GM12864 (cell line): ENCODE data around the gene PYGM.

Experiments used
- DNase-seq: peaks from one replicate; pipeline ENCODE4 v3.0.0-alpha.2; 2011; ENCODE audit warnings: low read depth
- H3K4me3 ChIP-seq: 2 replicates; pipeline ENCODE4 v1.5.1; 2011; ENCODE audit warnings: mild to moderate bottlenecking, low read depth, low read length, control low read depth
- CTCF ChIP-seq: IDR thresholded peaks from 2 replicates; pipeline ENCODE4 v1.5.1; 2011; ENCODE audit warnings: low read depth, mild to moderate bottlenecking, moderate library complexity, low read length, control low read depth, inconsistent platforms; ENCODE audit errors: missing control alignments

Gene PYGM

DNA sequence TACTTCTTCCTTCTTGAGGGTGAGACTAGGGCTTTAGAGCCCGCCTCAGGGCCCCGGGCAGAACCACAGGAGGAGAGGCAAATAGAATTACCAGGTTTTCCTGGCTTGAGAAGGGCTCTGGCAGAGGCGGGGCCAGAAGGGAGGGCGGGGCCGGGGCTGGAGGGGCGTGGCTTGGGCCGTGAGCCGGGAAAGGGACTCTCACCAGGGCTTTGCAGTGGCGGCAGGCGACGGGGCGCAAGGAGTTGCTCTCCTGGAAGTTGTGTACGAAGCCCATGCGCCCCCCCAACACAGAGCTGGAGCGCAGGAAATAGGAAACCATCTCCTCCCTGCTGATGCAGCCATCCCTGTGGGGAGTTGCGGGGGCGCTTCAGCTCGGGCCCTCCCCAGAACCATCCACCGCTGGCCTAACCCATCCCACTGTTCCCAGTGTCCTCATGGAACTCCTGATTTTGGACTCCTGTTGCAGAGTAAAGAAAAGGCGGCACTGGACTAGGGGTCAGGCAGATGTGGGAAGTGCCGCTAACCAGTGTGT lies 29.9 kb downstream of the PYGM start:
- DNase-seq = no peak
- no peak overlapping the region for H3K4me3 ChIP-seq

DNA sequence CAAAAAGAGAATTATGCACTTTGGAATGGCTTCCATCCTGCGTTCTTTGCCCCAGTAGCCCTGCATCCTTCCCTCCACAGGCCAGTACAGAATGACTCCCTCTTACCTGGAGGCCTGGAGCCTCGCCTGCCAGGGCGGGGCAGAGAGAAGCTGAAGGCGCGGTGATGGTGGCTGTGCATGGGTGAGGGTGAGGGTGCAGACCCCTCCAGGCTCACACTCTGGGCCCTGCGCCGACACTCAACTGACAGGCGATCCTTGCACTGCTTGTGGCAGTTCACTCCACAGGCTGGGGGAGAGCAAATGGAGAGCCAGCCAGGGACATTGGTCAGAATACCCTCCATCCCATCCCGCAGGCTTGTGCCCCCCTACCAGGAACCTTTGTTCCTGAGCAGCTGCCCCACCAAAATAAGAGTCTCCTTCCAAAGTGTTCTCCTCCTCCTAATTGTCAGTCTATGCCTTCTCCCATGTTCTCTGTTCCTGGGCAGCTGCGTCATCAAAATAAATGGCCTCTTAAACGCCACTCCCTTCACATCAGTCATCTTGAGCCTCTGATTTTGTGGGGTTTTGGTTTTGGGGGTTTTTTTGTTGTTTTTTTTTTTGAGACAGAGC lies 30.9 kb downstream of the PYGM start:
- no peak for TF ChIP-seq CTCF
- H3K4me3 ChIP-seq = no peak overlapping the region
- no peak for DNase-seq

More for the DNA sequence above, 29.9 kb downstream of the PYGM start:
- TF ChIP-seq CTCF = no peak

DNA sequence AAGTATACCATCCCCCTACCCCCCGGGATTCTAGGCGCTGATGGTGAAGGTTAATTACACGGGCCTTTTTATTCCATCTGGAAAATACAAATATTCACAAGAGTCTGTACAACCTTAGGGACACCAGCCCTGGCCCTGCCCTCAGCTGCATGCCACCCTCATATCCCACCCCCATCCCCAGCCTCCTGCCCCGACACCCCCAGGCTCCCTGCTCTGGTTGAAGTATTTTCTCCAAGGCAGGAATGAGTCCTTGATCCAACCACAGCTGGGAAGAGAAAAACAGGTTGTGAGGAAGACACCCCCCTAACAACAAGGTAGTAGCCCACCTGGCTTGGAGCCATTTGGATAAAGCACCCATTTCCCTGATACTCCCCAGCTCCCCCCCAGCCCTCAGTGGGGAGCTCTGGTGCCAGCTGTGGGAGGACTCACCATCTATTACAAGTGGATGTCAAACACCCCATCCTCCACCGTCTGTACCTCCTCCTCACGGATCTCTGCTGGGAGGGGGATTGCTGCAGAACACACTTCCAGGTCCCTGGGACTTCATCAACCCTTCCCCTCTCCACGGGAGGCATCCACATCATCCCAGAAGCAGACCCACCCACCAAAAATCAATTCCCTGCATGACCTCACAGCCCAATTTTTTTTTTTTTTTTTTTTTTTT lies 32.8 kb downstream of the PYGM start:
- no peak for TF ChIP-seq CTCF
- no peak overlapping the region for H3K4me3 ChIP-seq
- no peak for DNase-seq

DNA sequence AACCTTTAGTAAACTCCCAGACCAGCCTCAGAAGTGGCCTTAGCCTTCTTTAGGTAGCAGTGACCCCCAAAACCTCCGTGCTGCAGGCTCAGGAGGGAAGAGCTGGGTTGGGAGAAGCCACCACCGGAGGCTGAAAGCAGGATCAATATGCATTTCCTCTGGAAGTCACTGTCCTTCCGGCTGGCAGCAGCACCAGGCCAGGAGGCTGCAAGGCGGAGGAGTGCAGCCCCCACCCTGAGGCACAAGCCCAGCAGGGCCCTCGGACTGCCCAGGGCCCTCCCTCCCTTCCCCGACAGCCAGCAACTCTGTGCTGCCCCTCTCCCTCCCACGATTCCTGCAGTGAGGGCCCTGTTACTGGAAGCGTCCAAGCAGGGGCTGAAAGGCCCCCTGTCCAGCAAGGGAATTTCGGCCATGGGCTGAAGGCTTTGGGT lies 33.5 kb downstream of the PYGM start:
- no peak for TF ChIP-seq CTCF
- no peak for DNase-seq
- no peak overlapping the region for H3K4me3 ChIP-seq

GRCh38 chr11:64724863-64725532 lies 34.8 kb downstream of the PYGM start:
- TF ChIP-seq CTCF = no peak
- no peak overlapping the region for H3K4me3 ChIP-seq
- DNase-seq = no peak

- no peak for DNase-seq
- TF ChIP-seq CTCF = no peak
- H3K4me3 ChIP-seq = no peak overlapping the region; the same call in 1 of the 2 replicates
These were observed 35.6 kb downstream of the PYGM start for GRCh38 chr11:64723907-64724862.
